Mesodermal cell (in vitro differentiated cells): Measurements from ENCODE around the gene PPARGC1A.

Source experiments
- H3K27ac ChIP-seq: 2 replicates; pipeline ENCODE4 v1.7.0; 2013; ENCODE audit warnings: mild to moderate bottlenecking, low read depth, low read length, moderate library complexity; ENCODE audit not compliant: severe bottlenecking
- H3K36me3 ChIP-seq: 2 replicates; pipeline ENCODE4 v1.7.1; 2013; ENCODE audit warnings: mild to moderate bottlenecking, low read length, moderate library complexity; ENCODE audit not compliant: control insufficient read depth, insufficient read depth
- H3K4me1 ChIP-seq: one replicate; pipeline ENCODE4 v1.7.1; 2013; ENCODE audit warnings: mild to moderate bottlenecking, low read length; ENCODE audit not compliant: insufficient read depth, control insufficient read depth, poor library complexity, severe bottlenecking
- H3K4me3 ChIP-seq: 2 replicates; pipeline ENCODE4 v1.7.0; 2013; ENCODE audit warnings: low read length, control low read depth, mild to moderate bottlenecking; ENCODE audit not compliant: insufficient read depth, poor library complexity, severe bottlenecking; ENCODE audit errors: extremely low read depth
- H3K9me3 ChIP-seq: 2 replicates; pipeline ENCODE4 v1.7.1; 2013; ENCODE audit warnings: mild to moderate bottlenecking, low read length, moderate library complexity; ENCODE audit not compliant: control insufficient read depth
- WGBS, 2 experiments: methylation state at CpG; one replicate each; pipeline ENCODE4 v1.1.5; 2013; ENCODE audit warnings: missing lambda C conversion rate in 2 of 2; ENCODE audit not compliant: insufficient coverage in 2 of 2; 5-methylcytosine and 5-hydroxymethylcytosine counted together

The PPARGC1A gene

GRCh38 chr4:23769406-23769805, 120.4 kb downstream of the PPARGC1A start:
- no peaks in the 10 kb centered on the region for H3K36me3 ChIP-seq

GRCh38 chr4:23768541-23768940, 121.3 kb downstream of the PPARGC1A start:
- no peak overlapping the region for H3K27ac ChIP-seq
- no peaks in the 10 kb centered on the region for H3K9me3 ChIP-seq
- H3K4me3 ChIP-seq = no peak overlapping the region
- H3K36me3 ChIP-seq = no peaks in the 10 kb centered on the region
- H3K4me1 ChIP-seq = no peaks in the 10 kb centered on the region
- WGBS, 2 experiments = no CpG with 5 or more reads among the region's 1 CpG

More at GRCh38 chr4:23769406-23769805, 120.4 kb downstream of the PPARGC1A start:
- no peak overlapping the region for H3K4me3 ChIP-seq
- H3K9me3 ChIP-seq = no peaks in the 10 kb centered on the region
- no peaks in the 10 kb centered on the region for H3K4me1 ChIP-seq
- no peak overlapping the region for H3K27ac ChIP-seq

GRCh38 chr4:23766344-23766743, 123.5 kb downstream of the PPARGC1A start:
- 88% methylated on average over 2 of the region's 2 CpGs; no CpG with 5 or more reads in 1 of the 2 experiments for WGBS, 2 experiments
- Histone ChIP-seq H3K4me1 (no peaks in the 10 kb centered on the region), H3K27ac (no peak overlapping the region), H3K36me3 (no peaks in the 10 kb centered on the region), H3K9me3 (no peaks in the 10 kb centered on the region), H3K4me3 (no peak overlapping the region)

GRCh38 chr4:23763559-23763958, 126.3 kb downstream of the PPARGC1A start:
- Histone ChIP-seq H3K9me3 (no peaks in the 10 kb centered on the region), H3K36me3 (no peaks in the 10 kb centered on the region), H3K4me3 (no peak overlapping the region), H3K4me1 (no peaks in the 10 kb centered on the region), H3K27ac (no peak overlapping the region)
- WGBS, 2 experiments = 88% methylated on average over 3 of the region's 3 CpGs; no CpG with 5 or more reads in 1 of the 2 experiments

DNA sequence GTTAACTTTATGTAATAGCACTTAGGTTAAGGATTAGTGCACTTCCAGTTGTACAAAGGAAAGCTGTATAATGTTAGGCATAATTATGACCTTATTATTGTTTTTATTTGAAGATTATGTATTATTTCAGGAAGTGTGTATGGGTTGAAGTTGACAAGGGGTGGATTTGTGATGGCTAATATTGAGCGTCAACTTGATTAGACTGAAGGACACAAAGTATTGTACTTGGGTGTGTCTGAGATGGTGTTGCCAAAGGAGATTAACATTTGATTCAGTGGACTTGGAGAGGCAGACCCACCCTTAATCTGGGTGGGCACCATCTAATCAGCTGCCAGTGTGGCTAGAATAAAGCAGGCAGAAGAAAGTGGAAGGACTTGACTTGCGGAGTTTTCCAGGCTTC, 127.3 kb downstream of the PPARGC1A start:
- Histone ChIP-seq H3K4me1 (no peaks in the 10 kb centered on the region), H3K27ac (no peak overlapping the region), H3K9me3 (no peaks in the 10 kb centered on the region), H3K4me3 (no peak overlapping the region), H3K36me3 (no peaks in the 10 kb centered on the region)
- WGBS, 2 experiments = 91 to 100% methylated on average over 2 of the region's 2 CpGs

DNA sequence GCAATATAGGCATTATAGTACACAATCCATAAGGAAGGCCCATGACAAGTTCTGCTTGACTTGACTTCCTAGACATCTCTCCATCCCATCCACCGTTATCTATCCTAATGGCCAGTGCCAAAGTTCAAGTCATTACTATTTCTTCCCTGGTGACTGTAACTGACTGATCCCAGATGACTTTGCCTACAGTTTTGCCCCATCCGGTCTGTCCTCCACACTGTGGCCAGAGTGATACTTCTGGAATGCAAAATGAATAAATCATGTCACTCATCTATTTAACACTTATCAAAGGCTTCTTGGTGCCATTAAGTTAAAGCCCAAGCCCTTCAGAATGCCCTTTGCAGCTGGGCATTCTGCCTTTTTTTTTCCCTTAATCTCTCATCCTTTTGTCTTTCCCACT, 130.8 kb downstream of the PPARGC1A start:
- H3K9me3 ChIP-seq = no peaks in the 10 kb centered on the region
- H3K27ac ChIP-seq = no peak overlapping the region
- 94 to 95% methylated on average over 2 of the region's 2 CpGs for WGBS, 2 experiments
- H3K4me3 ChIP-seq = no peak overlapping the region
- no peaks in the 10 kb centered on the region for H3K4me1 ChIP-seq
- H3K36me3 ChIP-seq = no peaks in the 10 kb centered on the region

DNA sequence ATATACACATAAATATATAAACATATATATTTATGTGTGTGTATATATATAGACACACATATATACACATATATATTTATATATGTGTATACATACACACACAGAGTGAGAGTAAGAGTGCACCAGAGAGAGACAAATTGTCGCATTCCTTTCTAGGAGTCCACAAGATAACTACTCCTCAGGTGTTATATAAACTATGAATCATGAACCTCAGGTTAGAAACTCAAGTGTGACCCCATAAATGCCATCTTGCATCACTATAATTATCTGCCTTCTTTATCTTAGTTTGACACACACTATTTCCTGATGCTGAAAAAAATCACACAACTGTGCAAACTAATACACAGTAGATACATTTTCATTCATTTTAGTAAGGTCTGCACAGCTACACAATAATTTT, 135.2 kb downstream of the PPARGC1A start:
- Histone ChIP-seq H3K4me1 (no peaks in the 10 kb centered on the region), H3K36me3 (no peaks in the 10 kb centered on the region), H3K27ac (no peak overlapping the region), H3K9me3 (no peaks in the 10 kb centered on the region), H3K4me3 (no peak overlapping the region)
- no CpG with 5 or more reads among the region's 1 CpG for WGBS, 2 experiments

- no peak overlapping the region for H3K27ac ChIP-seq
- no peaks in the 10 kb centered on the region for H3K36me3 ChIP-seq
- H3K4me1 ChIP-seq = no peaks in the 10 kb centered on the region
- 100% methylated on average over 1 of the region's 2 CpGs; no CpG with 5 or more reads in 1 of the 2 experiments for WGBS, 2 experiments
- H3K4me3 ChIP-seq = no peak overlapping the region
- peaks cover 4% of the 10 kb centered on the region for H3K9me3 ChIP-seq
These were observed 139.7 kb downstream of the PPARGC1A start for GRCh38 chr4:23750125-23750524.

DNA sequence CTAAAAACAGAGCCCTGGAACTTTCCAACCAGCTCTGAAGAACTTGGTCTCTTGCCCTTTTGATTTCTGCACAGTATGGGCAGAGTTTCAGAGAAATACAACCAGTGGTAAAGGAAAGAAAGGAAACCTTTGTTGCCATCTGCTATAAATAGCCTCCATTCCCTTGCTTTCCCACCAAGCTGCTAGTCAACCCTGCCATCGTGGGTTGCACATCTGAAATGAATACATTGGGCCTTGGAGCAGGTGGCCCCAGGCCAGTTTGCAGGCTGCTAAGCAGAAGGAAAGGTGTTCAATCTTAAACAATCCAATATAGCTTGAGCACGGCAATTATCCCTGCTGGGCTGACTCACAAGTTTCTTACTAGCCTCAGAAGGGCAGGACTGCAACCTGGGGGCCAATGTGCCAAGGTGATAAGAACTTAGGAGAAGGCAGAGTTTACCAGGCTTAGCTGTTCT, 142.5 kb downstream of the PPARGC1A start:
- H3K4me3 ChIP-seq = no peak overlapping the region
- WGBS, 2 experiments = 80 to 100% methylated on average over 1 to 2 of the region's 2 CpGs

GRCh38 chr4:23746672-23747071, 143.2 kb downstream of the PPARGC1A start:
- Histone ChIP-seq H3K4me3 (no peak overlapping the region), H3K9me3 (peaks cover 7% of the 10 kb centered on the region), H3K4me1 (no peaks in the 10 kb centered on the region), H3K27ac (no peak overlapping the region), H3K36me3 (no peaks in the 10 kb centered on the region)
- WGBS, 2 experiments = 100% methylated on average over 1 to 2 of the region's 2 CpGs

More for the DNA sequence above, 142.5 kb downstream of the PPARGC1A start:
- no peaks in the 10 kb centered on the region for H3K4me1 ChIP-seq
- H3K36me3 ChIP-seq = no peaks in the 10 kb centered on the region
- H3K27ac ChIP-seq = no peak overlapping the region
- H3K9me3 ChIP-seq = peaks cover 7% of the 10 kb centered on the region

GRCh38 chr4:23746027-23746426, 143.8 kb downstream of the PPARGC1A start:
- Histone ChIP-seq H3K36me3 (no peaks in the 10 kb centered on the region), H3K9me3 (peaks cover 7% of the 10 kb centered on the region), H3K27ac (no peak overlapping the region), H3K4me3 (no peak overlapping the region), H3K4me1 (no peaks in the 10 kb centered on the region)
- 100% methylated on average over 2 of the region's 3 CpGs; no CpG with 5 or more reads in 1 of the 2 experiments for WGBS, 2 experiments
